Upper lobe of left lung (tissue), 4 donors: ENCODE data around the gene EPHA4.

Source experiments
- EP300 ChIP-seq, 4 donors: sonication (generic); formaldehyde crosslinking; IDR thresholded peaks; one replicate each; pipeline ENCODE4 v1.5.1; 2017; ENCODE audit warnings: antibody characterized with exemption in 4 of 4, control low read depth in 2 of 4
- POLR2A ChIP-seq, 4 donors: fragments of 450-650 bp; IDR thresholded peaks; one replicate each; pipeline ENCODE4 v1.5.1; 2016 to 2017; ENCODE audit warnings: antibody characterized with exemption in 4 of 4, mild to moderate bottlenecking in 2 of 4
- POLR2AphosphoS5 ChIP-seq, 2 donors: sonication (generic); formaldehyde crosslinking; IDR thresholded peaks; one replicate each; pipeline ENCODE4 v1.5.1; 2017; ENCODE audit warnings: antibody characterized with exemption in 2 of 2
- TF ChIP-seq, protein P1 (sequence below), 6 experiments: fragments of 450-650 bp in 4 of 6; fragments of 200-600 bp in 2 of 6; sonication (generic) in 2 of 6; IDR thresholded peaks; one replicate each; pipeline ENCODE4 v1.5.1; 2016 to 2019; ENCODE audit warnings: antibody characterized with exemption in 6 of 6

DNA sequence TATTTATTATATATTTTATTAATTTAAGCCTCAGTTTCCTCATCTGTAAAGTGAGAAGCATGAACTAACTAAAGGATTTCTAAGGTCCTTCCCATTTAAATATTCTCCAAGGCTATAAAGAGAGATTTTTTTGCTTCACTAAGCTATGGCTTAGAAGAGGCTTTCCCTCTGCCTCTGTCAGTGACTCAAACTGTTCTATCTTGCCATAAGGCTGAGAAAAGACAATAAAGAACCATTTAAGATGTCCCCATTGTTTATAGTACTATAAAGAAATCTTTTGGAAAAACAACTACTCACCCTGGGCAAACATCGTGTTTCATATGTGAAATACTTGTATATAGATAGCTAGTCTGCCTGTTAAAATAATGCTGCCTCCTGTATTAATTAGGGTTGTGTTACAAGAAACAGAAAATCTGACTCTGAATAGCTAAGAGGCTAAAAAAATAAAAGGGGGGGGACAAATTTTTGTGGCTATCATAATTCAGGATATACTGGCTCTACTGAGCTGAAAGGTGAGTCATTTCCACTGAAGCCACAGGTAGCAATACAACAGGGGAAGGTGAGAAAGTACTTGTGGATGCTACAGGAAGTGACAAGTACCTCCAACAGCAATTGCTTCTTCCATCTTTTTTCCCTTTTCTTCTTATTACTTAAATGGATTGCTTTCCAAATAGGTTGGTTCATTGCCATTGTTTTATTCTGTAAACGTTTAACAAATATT, 25.4 kb downstream of the EPHA4 start:
- TF ChIP-seq, protein P1, sequence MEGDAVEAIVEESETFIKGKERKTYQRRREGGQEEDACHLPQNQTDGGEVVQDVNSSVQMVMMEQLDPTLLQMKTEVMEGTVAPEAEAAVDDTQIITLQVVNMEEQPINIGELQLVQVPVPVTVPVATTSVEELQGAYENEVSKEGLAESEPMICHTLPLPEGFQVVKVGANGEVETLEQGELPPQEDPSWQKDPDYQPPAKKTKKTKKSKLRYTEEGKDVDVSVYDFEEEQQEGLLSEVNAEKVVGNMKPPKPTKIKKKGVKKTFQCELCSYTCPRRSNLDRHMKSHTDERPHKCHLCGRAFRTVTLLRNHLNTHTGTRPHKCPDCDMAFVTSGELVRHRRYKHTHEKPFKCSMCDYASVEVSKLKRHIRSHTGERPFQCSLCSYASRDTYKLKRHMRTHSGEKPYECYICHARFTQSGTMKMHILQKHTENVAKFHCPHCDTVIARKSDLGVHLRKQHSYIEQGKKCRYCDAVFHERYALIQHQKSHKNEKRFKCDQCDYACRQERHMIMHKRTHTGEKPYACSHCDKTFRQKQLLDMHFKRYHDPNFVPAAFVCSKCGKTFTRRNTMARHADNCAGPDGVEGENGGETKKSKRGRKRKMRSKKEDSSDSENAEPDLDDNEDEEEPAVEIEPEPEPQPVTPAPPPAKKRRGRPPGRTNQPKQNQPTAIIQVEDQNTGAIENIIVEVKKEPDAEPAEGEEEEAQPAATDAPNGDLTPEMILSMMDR (IDR thresholded peaks at IDR 0.05) = no peak
- TF ChIP-seq POLR2AphosphoS5 (IDR thresholded peaks at IDR 0.05) (no peak), EP300 (IDR thresholded peaks at IDR 0.05) (no peak), POLR2A (IDR thresholded peaks at IDR 0.05) (no peak)
